Measurements from ENCODE around the gene DHCR7.

Gene DHCR7

GRCh38 chr11:71456294-71456693 lies 8.1 kb upstream of the DHCR7 start:
- no peak for DNase-seq

- no peak for DNase-seq
Measured at GRCh38 chr11:71454470-71455113, 6.4 kb upstream of the DHCR7 start.

- DNase-seq, result no peak
Measured at GRCh38 chr11:71453918-71454304, 5.7 kb upstream of the DHCR7 start.

GRCh38 chr11:71453037-71453917 lies 5.1 kb upstream of the DHCR7 start, which contains the start of gene NADSYN1:
TSS of gene NADSYN1 (plus strand) at chr11:71453203. CDS start at chr11:71453297, 94 bp downstream.
- DNase-seq, result peak; percentile 90 to 93

GRCh38 chr11:71452199-71453036 lies 4.2 kb upstream of the DHCR7 start:
- DNase-seq, result peak in 1 of 2 donors; percentile 34

- DNase-seq, result no peak
Measured at GRCh38 chr11:71451596-71452198, 3.5 kb upstream of the DHCR7 start.

- DNase-seq, result no peak
Measured at GRCh38 chr11:71450939-71451338, 2.7 kb upstream of the DHCR7 start.

GRCh38 chr11:71450507-71450906 lies 2.3 kb upstream of the DHCR7 start:
- DNase-seq, result no peak

GRCh38 chr11:71449596-71449995 lies 1.4 kb upstream of the DHCR7 start:
- no peak for DNase-seq

GRCh38 chr11:71447791-71448256 lies 369 bp downstream of the DHCR7 start:
- peak in 1 of 2 donors; percentile 37 for DNase-seq

GRCh38 chr11:71446942-71447688 lies 1.1 kb downstream of the DHCR7 start:
- DNase-seq, result no peak

- DNase-seq, result no peak
Measured at GRCh38 chr11:71446150-71446549, 2.0 kb downstream of the DHCR7 start.

GRCh38 chr11:71444811-71445210 lies 3.4 kb downstream of the DHCR7 start:
- DNase-seq, result no peak

- no peak for DNase-seq
Measured at GRCh38 chr11:71443736-71444445, 4.3 kb downstream of the DHCR7 start.

GRCh38 chr11:71442880-71443279 lies 5.3 kb downstream of the DHCR7 start:
- DNase-seq, result no peak

GRCh38 chr11:71442123-71442522 lies 6.1 kb downstream of the DHCR7 start:
- no peak for DNase-seq

GRCh38 chr11:71441251-71441650 lies 6.9 kb downstream of the DHCR7 start:
- no peak for DNase-seq

- DNase-seq, result no peak
Measured at GRCh38 chr11:71440021-71440755, 8.0 kb downstream of the DHCR7 start.

GRCh38 chr11:71438650-71439049 lies 9.5 kb downstream of the DHCR7 start:
- DNase-seq, result no peak

- no peak for DNase-seq
Measured at GRCh38 chr11:71437879-71438278, 10.3 kb downstream of the DHCR7 start.

GRCh38 chr11:71437399-71437798 lies 10.8 kb downstream of the DHCR7 start:
- DNase-seq, result no peak
